Measurements from ENCODE around the gene PQBP1.

DNA sequence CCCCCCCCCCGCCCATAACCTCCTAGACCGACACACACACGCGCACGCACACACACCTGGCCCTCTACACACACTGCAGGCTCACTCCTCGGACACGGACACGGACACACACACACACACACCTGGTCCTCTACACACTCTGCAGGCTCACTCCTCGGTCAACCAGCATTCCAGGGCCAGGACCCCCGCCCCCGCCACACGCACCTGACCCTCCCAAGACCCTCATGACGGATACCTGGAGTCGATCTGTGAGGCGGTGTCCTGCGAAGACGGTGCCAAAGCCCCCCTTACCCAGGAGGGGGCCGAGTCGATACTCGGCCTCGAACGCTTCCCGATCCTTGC is 20.5 kb downstream of the PQBP1 start:
- TF ChIP-seq POLR2AphosphoS5 (IDR thresholded peaks at IDR 0.05; ENCODE audit: low read depth) (no peak), GABPA (IDR thresholded peaks at IDR 0.05; ENCODE audit: low read depth) (no peak)
- TF ChIP-seq, protein P1, sequence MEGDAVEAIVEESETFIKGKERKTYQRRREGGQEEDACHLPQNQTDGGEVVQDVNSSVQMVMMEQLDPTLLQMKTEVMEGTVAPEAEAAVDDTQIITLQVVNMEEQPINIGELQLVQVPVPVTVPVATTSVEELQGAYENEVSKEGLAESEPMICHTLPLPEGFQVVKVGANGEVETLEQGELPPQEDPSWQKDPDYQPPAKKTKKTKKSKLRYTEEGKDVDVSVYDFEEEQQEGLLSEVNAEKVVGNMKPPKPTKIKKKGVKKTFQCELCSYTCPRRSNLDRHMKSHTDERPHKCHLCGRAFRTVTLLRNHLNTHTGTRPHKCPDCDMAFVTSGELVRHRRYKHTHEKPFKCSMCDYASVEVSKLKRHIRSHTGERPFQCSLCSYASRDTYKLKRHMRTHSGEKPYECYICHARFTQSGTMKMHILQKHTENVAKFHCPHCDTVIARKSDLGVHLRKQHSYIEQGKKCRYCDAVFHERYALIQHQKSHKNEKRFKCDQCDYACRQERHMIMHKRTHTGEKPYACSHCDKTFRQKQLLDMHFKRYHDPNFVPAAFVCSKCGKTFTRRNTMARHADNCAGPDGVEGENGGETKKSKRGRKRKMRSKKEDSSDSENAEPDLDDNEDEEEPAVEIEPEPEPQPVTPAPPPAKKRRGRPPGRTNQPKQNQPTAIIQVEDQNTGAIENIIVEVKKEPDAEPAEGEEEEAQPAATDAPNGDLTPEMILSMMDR (IDR thresholded peaks at IDR 0.05; ENCODE audit: insufficient read depth, low read length) = no peak
